Panc1 (cell line): Measurements from ENCODE around the gene SYT14.

Experiments used
- POLR2AphosphoS5 ChIP-seq: IDR thresholded peaks from 2 replicates; pipeline ENCODE4 v1.6.1; 2012; ENCODE audit warnings: mild to moderate bottlenecking, low read depth, low read length, moderate library complexity
- TCF7L2 ChIP-seq: IDR thresholded peaks from 2 replicates; pipeline ENCODE4 v1.6.1; 2011; ENCODE audit warnings: mild to moderate bottlenecking, low read depth, low read length, inconsistent platforms
- TF ChIP-seq, protein P1 (sequence below): fragments of 450-650 bp; IDR thresholded peaks from 2 replicates; pipeline ENCODE4 v1.5.1; 2017; ENCODE audit warnings: mild to moderate bottlenecking

DNA sequence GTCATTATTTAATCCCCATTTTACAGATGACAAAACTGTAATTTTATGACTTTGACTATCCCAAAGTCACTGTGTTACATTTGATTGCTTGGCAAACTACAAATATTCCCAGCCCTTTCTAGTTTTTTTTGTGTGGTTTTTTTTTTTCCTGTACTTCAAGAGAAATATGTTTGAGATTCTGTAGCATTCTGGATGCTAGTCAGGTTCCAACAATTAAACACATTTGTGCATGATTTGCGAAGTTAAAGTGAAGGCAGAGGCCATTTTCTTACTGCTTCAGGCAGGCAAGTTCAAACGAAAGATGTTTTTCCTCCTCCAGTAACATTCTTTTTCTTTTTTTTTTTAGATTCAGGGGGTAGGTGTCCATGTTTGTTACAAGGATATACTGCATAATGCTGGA lies 186.7 kb downstream of the SYT14 start:
- TF ChIP-seq POLR2AphosphoS5 = no peak
- TF ChIP-seq, protein P1, sequence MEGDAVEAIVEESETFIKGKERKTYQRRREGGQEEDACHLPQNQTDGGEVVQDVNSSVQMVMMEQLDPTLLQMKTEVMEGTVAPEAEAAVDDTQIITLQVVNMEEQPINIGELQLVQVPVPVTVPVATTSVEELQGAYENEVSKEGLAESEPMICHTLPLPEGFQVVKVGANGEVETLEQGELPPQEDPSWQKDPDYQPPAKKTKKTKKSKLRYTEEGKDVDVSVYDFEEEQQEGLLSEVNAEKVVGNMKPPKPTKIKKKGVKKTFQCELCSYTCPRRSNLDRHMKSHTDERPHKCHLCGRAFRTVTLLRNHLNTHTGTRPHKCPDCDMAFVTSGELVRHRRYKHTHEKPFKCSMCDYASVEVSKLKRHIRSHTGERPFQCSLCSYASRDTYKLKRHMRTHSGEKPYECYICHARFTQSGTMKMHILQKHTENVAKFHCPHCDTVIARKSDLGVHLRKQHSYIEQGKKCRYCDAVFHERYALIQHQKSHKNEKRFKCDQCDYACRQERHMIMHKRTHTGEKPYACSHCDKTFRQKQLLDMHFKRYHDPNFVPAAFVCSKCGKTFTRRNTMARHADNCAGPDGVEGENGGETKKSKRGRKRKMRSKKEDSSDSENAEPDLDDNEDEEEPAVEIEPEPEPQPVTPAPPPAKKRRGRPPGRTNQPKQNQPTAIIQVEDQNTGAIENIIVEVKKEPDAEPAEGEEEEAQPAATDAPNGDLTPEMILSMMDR = no peak
- no peak for TF ChIP-seq TCF7L2
